ENCODE measurements around the gene SFXN3. TPM values are rescaled to one million over a fixed set of nuclear protein-coding genes. Genes with fewer than 3 reads are reported as not detected.
"Not testable (repeated sequence)": the region's sequence is repeated elsewhere in the genome, so short reads cannot be mapped to it uniquely, and the experiment has no call there.

SFXN3 gene
- total RNA-seq, 2 experiments from 2014 or later, result 28.8 to 29.6 TPM

- TF ChIP-seq CTCF (IDR thresholded peaks at IDR 0.05), result no peak
- ATAC-seq (no peak), DNase-seq (no peak)
- ChIA-PET POLR2A (interaction anchor here (0.7 to 4.9 kb wide), 3 partner anchors 9 to 83 kb away, joined by 3 to 30 read pairs (median 4); no protein-coding TSS in a partner anchor), CTCF (interaction anchor here (1.1 to 3.6 kb wide), 4 partner anchors 8 to 22 kb away, joined by 3 to 21 read pairs (median 10); no protein-coding TSS in a partner anchor)
- Mint-ChIP-seq H3K9me3 (no peaks in the 10 kb centered on the region), H3K4me3 (peak overlapping the region; percentile 78), H3K36me3 (ENCODE audit: low read depth) (peaks cover 4% of the 10 kb centered on the region), H3K27ac (no peak overlapping the region), H3K27me3 (peaks cover 6% of the 10 kb centered on the region), H3K4me1 (ENCODE audit: low read depth) (peaks cover 10% of the 10 kb centered on the region)
- intact Hi-C loops (cut with micrococcal nuclease), result no loop called here
Observed at GRCh38 chr10:101033276-101033675, 2.2 kb downstream of the SFXN3 start.

GRCh38 chr10:101034404-101034803 is 3.4 kb downstream of the SFXN3 start:
- intact Hi-C loops (cut with micrococcal nuclease); H3K36me3 Mint-ChIP-seq (ENCODE audit: low read depth); ATAC-seq; H3K4me1 Mint-ChIP-seq (ENCODE audit: low read depth); DNase-seq; H3K9me3 Mint-ChIP-seq; H3K27me3 Mint-ChIP-seq; H3K4me3 Mint-ChIP-seq; H3K27ac Mint-ChIP-seq: not testable (repeated sequence)
- ChIA-PET POLR2A (interaction anchor here (1.3 kb wide), 1 partner anchor 210 kb away, joined by 3 read pairs; no protein-coding TSS in a partner anchor), CTCF (interaction anchor here (1.0 to 3.6 kb wide), 9 partner anchors 8 to 108 kb away, joined by 3 to 21 read pairs (median 7); no protein-coding TSS in a partner anchor)

- intact Hi-C loops (cut with micrococcal nuclease), result no loop called here
- Mint-ChIP-seq H3K36me3 (ENCODE audit: low read depth) (peaks cover 6% of the 10 kb centered on the region), H3K27ac (no peak overlapping the region), H3K4me1 (ENCODE audit: low read depth) (peaks cover 10% of the 10 kb centered on the region), H3K9me3 (no peaks in the 10 kb centered on the region), H3K27me3 (no peaks in the 10 kb centered on the region), H3K4me3 (no peak overlapping the region)
- DNase-seq (no peak), ATAC-seq (no peak)
- TF ChIP-seq CTCF (IDR thresholded peaks at IDR 0.05), result no peak
- ChIA-PET POLR2A (interaction anchor here (0.7 to 1.4 kb wide), 4 partner anchors 23 to 211 kb away, joined by 3 to 8 read pairs (median 4); partner anchors contain the start of gene LZTS2), CTCF (interaction anchor here (1.3 to 3.6 kb wide), 7 partner anchors 14 to 107 kb away, joined by 5 to 21 read pairs (median 7); no protein-coding TSS in a partner anchor)
Observed at GRCh38 chr10:101035314-101035713, 4.3 kb downstream of the SFXN3 start.

- TF ChIP-seq CTCF (IDR thresholded peaks at IDR 0.05), result no peak
- no peak for DNase-seq
- ChIA-PET POLR2A (interaction anchor here (1.2 to 1.4 kb wide), 2 partner anchors 24 to 36 kb away, joined by 3 to 8 read pairs; partner anchors contain the start of gene LZTS2), CTCF (interaction anchor here (2.0 to 20.4 kb wide), 3 partner anchors 17 to 38 kb away, joined by 7 to 655 read pairs (median 7); partner anchors contain the start of gene KAZALD1)
- no peak overlapping the region for H3K27ac Mint-ChIP-seq
- intact Hi-C loops (cut with micrococcal nuclease), result no loop called here
- ATAC-seq, result no peak
- H3K9me3 Mint-ChIP-seq, result no peaks in the 10 kb centered on the region
- H3K4me3 Mint-ChIP-seq, result no peak overlapping the region
- H3K4me1 Mint-ChIP-seq (ENCODE audit: low read depth), result peaks cover 13% of the 10 kb centered on the region
- H3K36me3 Mint-ChIP-seq (ENCODE audit: low read depth), result peaks cover 6% of the 10 kb centered on the region
- no peaks in the 10 kb centered on the region for H3K27me3 Mint-ChIP-seq
Observed at GRCh38 chr10:101035916-101036702, 5.1 kb downstream of the SFXN3 start.

GRCh38 chr10:101036726-101037125 is 5.7 kb downstream of the SFXN3 start:
- ChIA-PET CTCF (interaction anchor here (20.4 kb wide), 1 partner anchor 24 kb away, joined by 655 read pairs; the partner anchor contains the start of gene KAZALD1), POLR2A (no interaction called here)
- no peak overlapping the region for H3K27ac Mint-ChIP-seq
- H3K4me3 Mint-ChIP-seq, result no peak overlapping the region
- ATAC-seq (no peak), DNase-seq (no peak)
- H3K36me3 Mint-ChIP-seq (ENCODE audit: low read depth), result peaks cover 6% of the 10 kb centered on the region
- no peaks in the 10 kb centered on the region for H3K27me3 Mint-ChIP-seq
- no peak for TF ChIP-seq CTCF (IDR thresholded peaks at IDR 0.05)
- no peaks in the 10 kb centered on the region for H3K9me3 Mint-ChIP-seq
- H3K4me1 Mint-ChIP-seq (ENCODE audit: low read depth), result peaks cover 15% of the 10 kb centered on the region
- intact Hi-C loops (cut with micrococcal nuclease), result no loop called here
